HG03139 (cell line): ENCODE results near the gene ELAVL2.

Experiments
- ATAC-seq: cut with Tn5 transposase; IDR thresholded peaks from one replicate; pipeline ENCODE4 v1.9.1; 2021; ENCODE audit not compliant: unreplicated experiment

The ELAVL2 gene

DNA sequence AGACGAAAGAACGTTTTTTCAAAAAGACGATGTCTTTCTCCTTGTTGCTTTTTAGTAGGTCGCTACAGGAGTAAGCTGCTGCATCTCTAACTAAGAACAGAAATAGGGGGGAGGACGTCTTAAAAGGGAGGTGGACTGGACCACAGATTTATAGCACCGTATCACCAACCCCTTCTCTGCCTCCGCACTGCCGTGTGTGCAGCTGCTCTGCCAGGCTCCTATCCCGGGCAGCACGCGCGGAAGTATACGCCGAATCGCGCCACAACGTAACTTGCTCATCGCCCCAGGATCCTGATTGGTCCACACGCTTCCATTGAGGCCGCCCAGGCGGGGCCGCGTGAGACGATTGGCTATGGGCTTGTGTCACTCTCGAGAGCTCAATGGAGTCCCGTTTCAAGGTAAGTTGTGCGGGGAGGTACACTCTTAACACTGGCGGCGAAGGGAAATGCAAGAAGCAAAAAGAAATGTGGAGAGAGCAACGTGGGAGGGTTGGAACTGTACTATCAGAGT is at the start of gene ELAVL2:
Gene ELAVL2, minus strand, starts transcription at position 121 of the 510 bp plus-strand sequence. CDS start 64,006 bp downstream, outside the sequence.
- ATAC-seq, result no peak

DNA sequence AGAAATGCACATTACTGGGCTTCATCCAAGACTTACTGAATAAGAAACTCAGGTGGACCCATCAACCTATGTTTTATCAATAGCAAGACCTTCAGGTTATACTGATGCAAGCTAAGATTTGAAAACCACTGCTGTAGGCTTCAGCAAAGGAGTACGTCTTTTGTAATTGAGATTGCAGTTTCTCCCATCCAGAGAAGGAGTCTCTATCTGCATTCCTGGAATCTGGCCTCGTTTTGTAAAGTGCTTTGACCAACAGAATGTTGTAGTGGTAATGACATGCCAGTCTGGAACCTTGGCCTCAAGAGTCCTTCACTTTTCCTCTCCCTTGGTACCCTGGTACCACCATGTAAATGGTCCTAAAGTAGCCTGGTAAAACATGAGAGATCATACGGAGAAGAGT is 32.2 kb upstream of the ELAVL2 start:
- ATAC-seq, result no peak

DNA sequence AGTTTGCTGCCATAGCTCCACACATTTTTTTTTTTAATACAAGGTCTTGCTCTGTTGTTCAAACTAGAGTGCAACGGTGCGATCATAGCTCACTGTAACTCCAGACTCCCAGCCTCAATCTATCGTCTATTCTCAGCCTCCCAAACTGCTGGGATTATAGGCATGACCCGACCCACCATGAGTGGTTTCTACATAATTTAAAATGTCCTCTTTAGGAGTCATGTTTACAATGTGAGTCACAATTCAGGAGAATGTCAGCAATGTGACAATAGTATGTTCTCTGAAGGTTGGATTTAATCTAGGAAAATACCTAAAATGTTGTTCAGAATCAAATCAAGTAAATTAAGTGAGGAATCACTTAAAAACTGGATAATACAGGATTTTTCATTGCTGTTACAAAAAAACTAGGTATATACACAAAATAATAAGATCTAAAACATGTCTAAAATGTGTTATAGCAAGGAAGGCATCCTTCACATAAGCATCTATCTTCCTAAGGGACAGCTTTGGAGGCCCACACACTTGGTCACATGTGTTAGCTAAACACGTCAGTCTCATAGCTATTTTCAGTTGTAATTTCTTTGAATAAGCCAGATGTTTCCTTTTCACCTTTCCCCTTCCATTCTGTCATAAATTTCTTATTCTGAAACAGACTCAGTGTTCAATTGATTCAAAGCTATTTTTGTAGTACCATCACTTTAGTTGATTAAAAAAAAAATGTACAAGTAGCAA is 30.0 kb upstream of the ELAVL2 start:
- no peak for ATAC-seq

DNA sequence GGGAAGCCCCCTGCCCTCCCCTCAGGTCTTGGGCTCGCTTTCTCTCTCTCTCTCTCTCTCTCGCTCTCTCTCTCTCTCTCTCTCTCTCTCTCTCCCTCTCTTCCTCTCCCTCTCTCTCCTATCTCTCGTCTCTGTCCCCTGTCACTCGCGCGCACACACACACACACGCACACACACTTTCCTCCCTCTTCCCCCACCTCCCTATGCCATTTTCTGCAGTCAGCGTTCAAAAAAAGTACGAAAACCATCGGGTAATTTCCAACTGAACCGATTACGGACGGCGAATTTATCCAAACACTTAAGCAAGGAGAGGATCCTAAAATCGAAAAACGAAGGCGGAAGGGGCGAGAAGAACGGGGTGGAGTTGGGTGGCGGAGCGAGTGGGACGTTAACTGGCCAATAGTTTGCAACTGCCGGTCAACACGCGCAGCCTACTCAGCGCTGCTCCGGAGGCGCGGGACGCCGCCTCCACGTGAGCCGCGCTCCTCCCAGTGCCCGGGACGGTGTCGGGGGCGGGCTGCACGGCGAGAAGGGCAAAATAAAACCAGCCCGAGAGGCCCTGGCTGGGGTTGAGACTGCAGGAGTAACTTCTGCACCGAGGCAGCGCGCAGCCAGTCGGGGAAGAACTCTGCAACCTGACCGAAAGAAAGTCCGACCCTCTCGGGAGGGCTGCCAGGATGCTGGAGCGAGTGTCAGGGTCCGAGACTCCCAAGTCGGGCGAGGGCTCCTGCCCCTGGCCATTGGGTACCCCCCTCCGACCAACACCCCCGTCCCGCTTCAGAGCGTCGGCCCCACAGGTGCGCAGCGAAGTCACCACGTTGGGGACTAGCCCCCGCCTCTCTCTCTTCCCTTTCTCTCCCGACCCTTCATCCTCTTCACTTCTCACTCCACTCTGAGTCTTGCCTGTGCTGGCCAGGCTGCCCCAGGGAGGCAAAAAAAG is 24.9 kb upstream of the ELAVL2 start:
- ATAC-seq, result no peak

DNA sequence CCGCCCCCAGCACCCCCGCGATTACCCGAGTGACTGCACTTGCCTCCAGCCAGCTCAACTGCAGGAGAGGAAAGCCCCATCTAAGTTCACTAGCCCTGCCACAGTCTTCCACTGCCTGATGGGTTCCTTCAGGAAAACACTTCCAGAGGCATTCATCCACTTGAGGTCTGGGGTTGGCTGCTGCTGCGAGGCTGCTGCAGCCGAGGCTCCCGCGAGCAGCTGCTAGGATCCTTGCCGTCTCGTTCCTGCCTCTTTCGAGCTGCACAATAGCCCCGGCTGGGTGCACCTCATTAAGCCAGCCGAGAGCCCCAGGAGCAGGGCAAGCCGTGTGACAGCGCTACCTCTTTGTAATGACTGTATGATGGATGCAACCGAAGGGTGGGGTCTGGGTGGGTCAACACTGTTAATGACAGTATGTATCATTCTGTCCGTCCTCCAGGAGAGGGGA is 24.2 kb upstream of the ELAVL2 start:
- no peak for ATAC-seq

DNA sequence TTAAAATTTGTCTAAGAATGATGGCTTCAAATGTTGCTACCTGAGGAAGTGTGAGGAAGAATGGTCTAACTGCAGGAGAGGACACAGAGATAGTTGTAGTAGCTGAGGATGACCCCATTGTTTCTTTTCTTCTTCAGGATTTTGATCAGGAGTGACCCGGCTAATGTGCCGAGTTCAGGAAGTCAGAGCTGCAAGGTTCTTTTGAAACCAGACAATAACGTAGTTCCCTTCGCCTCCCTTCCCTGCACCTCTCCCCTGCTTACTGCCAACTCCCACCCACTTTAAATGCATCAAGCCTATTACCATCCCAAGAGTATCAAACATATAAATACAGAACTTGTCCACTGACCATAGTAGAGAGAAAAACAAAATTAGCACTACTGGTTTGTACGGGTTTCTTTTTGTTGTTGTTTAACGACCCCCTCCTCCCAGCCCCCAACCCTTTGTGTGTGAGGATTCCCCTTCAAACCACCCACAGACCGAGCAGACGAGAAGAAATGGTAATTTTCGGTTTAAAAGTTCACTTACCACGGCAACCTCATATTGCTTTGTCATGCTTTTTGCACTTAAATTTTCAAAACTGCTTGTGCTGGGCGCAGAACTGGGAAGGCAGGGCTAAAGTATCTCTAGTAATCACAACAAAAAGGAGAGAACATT is 23.5 kb upstream of the ELAVL2 start:
- no peak for ATAC-seq

DNA sequence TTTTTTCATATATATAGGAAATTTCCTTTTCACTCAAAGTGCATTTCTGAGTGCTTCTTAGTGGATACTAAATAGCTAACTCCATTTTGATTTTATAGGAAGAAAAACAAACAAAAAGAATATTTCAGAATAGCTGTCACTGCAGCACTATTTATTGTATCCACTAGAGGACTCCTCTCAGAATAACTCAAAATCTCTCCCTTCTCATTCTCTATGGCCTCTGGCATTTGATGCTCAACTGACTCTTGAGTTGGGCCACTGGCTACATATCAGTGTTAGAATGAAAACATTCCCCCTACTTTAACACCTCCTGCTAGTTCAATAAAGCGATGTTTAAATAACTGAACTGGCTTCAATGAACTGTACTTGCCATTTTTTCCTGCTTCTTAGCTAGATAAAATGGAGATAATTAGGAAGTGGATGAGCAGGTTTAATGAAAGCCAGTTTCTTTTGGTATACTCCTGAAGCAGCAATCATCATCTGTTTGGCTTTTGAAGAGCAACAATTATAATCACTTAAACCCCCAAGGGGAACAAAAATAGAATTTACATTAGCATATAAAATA is 16.6 kb upstream of the ELAVL2 start:
- ATAC-seq, result no peak

DNA sequence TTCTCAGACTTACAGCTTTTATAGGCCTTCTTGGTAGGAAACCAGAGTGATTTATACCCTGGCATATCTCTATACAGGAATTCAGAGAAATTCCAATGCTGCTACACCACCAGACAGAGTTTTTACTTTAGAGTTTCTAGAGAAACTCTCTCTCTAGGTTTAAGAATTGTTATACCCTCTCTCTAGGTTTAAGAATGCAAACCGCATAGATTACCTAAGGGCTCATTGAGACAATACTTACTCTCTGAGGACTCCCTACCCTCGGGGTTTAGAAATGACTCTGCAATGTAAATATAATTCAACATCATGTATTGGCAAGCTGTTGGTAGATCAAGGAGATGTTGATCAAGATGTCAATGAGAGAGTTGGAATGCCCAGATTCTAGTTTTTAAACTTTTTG is 15.3 kb upstream of the ELAVL2 start:
- no peak for ATAC-seq

DNA sequence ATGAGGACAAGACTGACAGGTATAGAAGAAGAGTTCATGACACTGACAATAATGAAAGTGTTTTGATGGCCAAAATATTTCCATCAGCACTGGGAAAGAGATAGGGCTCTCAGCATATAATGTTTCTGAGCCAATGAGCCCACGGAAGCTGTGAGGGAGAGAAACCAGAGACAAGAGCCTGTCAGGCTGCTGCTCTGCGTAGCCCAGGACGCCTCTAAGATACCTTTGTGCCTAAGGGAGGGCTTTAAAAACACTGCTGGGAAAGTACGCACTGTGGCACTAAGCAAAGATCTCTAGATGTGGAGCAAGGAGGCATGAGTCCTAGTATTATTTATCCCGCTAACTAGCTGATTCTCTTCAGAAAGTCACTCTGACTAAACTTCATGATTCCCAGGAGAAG is 11.0 kb upstream of the ELAVL2 start:
- ATAC-seq, result no peak

DNA sequence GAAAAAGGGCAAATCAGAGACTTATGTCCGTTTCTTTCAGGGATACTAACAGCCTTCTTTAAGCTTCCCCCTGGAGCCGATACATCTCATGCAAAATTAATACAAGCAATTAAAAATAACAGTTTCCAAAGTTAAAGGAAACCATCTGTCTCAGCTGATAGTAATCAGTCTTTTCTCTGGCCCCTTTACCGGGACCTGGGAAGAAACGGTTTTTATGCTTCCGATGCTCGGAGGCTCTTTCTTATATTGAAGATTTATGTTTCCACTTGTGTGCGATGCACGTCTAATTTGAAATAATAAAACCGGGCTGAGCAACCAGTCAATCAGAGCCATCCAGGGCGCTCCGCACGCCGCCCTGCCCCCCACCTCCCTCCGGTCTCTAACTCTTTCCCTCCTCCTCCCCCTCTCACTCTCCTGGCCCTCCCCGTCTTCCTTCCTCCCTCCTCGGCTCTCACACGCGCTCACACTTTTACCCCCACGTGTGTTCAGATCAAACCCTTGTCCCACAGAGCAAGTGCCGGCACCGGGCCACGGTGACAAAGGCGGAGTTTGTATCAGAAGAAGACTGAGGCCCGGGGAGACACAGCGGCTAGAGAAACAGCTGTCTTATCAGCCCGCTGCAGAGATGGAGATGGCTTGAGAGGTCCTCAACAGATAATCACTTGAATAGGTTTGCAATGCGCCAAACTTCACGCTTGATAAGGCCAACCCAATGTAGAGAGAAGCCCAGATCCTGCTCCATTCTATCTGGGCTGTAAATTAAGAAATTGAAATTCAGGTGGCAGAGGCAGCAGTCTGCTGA is 5.1 kb upstream of the ELAVL2 start:
- ATAC-seq, result no peak

DNA sequence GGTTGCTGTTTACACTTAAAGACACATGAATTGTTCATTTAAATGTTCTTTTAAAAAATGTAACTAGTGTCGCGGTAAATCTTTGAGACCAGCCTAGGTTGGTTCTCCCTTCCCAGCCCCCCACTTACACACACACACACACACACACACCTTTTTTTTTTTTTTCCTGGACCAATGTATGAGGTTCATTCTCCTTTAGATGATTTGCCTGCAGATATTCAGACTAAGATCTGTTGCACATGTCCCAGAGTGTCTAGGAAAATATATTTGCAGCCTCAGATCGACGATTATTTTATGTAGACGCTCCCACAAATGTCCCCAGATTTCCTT is 4.4 kb upstream of the ELAVL2 start:
- ATAC-seq, result no peak

DNA sequence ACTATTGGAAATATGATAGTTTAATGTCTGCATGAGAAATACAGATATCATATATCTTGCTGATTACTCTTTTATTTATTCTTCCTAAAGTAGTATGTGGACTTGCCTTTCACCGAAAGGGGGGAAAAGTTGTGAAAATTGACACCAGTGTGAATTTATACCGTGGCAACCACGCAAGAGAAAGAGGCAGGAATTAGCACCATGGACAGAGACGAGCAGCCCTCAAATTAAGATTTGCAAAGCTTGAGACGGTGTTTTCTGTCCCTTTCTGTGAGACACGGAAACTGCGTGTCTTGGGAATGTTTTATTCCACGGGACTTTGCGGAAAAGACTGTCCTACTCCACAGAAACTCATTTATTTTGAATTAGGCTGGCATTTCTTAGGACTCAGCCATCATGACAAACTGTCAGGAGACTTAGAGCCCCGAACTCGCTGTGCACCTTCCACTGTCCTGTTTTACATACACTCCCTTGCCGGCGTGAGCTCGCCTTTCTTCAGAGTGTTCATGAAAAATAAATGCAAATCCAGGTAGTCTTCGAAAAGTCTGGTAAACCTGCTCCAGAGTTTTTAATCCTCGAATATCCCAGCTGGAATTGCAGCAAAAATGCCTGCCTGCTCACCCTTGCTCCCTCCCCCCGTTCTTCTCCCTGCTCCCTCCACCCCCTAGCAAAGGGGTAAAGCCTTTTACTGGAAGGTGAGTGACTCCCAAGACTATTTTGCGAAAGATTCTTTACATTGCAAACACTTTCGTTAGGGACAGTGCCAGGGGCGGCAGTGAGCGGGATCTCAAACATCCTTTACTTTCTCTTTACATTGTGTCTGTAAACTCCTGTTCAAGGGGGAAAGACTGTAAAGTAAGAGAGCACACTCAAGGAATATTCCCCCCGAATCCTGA is 3.8 kb upstream of the ELAVL2 start:
- no peak for ATAC-seq

DNA sequence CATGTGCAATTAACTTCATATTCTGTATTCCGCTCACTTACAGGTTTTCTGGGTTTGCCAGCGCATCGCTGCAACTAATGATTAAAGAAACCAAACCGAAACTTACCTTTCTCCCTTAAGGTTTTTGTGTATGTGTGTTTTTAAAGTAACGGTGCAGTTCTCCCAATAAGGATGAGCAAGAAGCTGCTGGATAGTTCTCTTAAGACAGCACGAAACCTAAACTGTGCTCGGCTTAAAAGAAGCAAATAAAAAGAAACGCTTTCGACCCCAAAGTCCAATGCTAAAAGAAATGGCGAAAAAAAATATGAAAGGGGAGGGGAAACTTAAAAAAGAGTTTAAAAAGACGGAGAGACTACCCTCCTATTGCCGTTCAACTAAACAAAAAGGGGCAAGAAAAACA is 340 bp downstream of the ELAVL2 start:
- ATAC-seq, result no peak

DNA sequence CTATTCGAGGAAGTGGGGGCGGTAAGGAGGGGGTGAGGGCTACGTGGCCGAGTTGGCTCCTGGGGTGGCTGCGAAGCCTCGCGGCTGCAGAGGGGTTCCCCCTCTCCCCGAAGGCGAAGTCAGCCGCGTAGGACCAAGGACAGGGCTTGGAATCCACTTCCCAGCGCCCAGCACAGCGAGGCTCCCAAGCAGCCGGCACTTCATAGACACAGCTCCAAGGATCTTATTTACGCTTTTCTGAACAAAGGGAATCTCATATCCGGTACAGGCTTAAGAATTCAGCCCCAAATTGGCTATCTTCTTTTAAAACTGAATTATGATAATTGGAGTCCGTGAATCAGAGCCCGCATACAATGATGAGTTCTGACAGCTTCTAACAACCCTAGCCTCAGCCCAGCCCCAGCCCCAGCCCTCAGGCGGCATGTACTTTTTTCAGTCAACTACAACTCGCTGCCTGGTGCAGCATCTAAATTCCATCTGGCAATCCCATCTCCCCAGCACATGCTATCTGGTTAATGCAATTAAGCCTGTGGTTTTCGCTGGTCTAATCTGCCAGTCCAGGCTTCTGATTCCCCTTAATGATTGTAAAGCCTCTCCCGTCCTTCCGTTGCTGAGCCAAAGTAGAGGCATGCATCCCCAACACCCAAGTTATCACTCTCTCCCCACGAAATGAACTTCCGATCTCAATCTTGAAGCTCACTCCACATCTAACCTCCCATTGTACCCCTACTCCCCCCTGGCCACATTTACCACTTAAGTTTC is 1.0 kb downstream of the ELAVL2 start:
- no peak for ATAC-seq

DNA sequence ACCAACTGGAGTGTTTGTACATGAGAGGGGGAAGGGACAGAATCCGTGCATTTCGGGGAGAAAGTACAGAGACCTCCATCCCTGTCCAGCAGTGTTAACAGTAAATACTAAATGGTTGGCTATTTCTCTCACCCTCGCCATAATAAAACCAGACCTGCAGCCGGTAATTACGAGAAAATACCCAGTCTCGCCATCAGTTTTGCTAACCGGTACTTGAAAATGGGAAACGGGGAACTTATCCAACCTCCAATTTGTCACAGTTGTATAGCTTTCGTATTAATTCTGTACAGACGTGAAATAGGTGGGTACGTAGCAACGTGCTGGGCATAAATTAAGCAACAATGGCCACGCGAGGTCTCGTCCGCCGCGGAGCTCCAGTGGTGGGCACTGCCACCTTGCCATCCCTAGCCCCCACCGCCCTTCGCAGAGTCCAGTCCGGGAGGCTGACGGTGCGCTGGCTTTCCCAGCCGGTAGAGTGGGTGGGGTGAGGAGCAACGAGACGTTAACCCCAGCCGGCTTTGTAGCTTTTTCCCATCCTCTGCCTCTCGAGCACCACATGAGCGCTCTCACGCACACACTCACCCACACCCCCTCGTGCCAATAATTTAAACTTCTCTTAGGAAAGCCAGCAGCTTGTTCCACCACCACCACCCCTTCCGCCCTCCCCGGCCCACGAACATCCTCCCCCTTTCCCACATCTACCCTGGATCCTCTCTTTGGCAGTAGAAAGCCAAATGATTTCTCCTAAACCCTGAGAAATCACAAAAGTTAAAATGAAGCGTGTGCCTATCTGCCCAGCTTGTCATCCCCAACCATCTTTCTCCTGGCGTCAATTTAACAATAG is 1.8 kb downstream of the ELAVL2 start:
- ATAC-seq, result no peak

DNA sequence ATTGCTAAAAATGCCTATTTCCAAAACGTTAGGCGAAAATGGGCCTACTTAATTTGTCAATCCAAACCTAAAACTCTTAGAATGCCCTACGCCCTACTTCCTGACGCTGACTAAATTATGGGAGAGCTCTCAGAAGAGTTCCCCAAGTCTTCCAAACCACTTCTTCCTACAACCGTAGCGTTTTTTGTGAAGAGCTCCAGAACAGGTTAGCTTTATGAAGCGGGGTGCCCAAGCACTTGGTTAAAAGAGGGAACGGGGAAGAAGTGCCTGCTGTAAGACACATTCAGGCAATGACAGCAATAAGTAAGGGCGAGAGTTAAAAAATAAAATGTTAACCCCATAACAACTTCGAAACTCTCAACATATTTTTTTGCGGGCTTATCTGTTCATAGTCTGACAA is 2.8 kb downstream of the ELAVL2 start:
- ATAC-seq, result no peak

DNA sequence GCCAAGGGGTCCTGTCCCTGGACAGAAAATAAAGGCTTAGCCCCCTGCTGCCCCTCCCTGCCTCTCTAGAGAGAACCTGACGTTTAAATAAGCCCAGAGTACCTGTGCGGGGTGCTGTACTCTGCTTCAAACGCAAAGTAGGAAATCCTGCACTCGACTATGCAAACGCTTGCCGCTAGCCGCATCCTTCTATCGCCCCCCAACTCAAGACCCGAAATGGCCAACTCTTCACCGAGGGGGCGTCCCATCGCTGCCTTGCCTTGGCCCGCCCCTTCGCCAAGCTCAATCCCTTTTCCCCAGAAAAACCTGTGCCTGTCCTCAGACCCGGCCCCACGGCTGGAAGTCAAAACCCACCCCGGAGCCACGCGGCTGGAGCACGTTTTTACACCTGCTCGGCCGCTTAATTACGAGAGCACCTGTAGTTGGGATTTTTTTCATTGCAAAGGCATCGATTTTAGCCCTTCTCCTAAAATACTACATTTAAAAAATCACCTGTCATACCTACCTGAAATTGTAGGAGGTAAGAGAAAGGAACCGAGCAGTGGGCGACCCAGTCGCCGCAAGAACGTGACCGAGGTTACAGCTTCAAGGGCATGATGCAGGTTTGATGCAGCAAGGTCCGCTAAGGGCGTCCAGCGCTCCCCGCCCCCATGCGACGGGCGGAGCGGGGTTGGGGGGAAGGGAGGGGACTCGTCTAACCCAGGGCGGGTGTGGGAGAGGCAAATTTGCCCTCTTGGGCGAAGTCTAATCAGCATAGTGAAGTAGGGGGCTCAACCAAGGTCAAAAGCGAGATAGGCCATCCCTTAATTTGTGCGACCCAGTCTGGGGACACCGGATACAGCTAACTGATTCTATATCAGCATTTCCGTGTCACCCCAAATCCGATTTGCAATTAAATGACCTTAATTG is 3.5 kb downstream of the ELAVL2 start:
- no peak for ATAC-seq
